Tibial artery (tissue), 4 donors: ENCODE results near the gene NEB.

ENCODE experiments used
- DNase-seq, 2 donors: peaks; one replicate each; pipeline ENCODE4 v3.0.0-alpha.2; 2019
- H3K27ac ChIP-seq, 2 donors: fragments of 200-600 bp; sonication (generic) in 1 of 2; 1 replicate in 1 of 2; 2 replicates in 1 of 2; pipeline ENCODE4 v1.5.1; 2018 to 2019; ENCODE audit warnings: mild to moderate bottlenecking in 1 of 2
- H3K27me3 ChIP-seq, 2 donors: fragments of 200-600 bp; sonication (generic) in 1 of 2; one replicate each; pipeline versions ENCODE4 v1.5.1 to v1.6.0; 2016 to 2019
- H3K36me3 ChIP-seq, 3 donors: fragments of 200-600 bp; sonication (generic) in 2 of 3; one replicate each; pipeline ENCODE4 v1.5.1; 2016 to 2019; ENCODE audit warnings: mild to moderate bottlenecking in 2 of 3
- H3K4me1 ChIP-seq, 4 donors: fragments of 200-600 bp; sonication (generic) in 2 of 4; 1 replicate in 3 of 4; 2 replicates in 1 of 4; pipeline ENCODE4 v1.5.1; 2016 to 2019
- H3K4me3 ChIP-seq, 2 donors: fragments of 200-600 bp; sonication (generic) in 1 of 2; 1 replicate in 1 of 2; 2 replicates in 1 of 2; pipeline ENCODE4 v1.5.1; 2018 to 2019; ENCODE audit warnings: mild to moderate bottlenecking in 2 of 2
- H3K9me3 ChIP-seq, 3 donors: fragments of 200-600 bp; sonication (generic) in 1 of 3; one replicate each; pipeline ENCODE4 v1.5.1; 2016 to 2019
- intact Hi-C: fragments of 100-400 bp; cut with DNase I; formaldehyde crosslinking; loops from one replicate; pipeline ENCODE4 v1.15.0; 2023; ENCODE audit warnings: low total_unique reads
- TF ChIP-seq, protein P1 (sequence below), 2 experiments: fragments of 200-600 bp in 1 of 2; fragments of 450-650 bp in 1 of 2; IDR thresholded peaks; one replicate each; pipeline ENCODE4 v1.5.1; 2017 to 2019; ENCODE audit warnings: antibody characterized with exemption in 2 of 2, mild to moderate bottlenecking in 1 of 2, moderate library complexity in 1 of 2

Gene NEB

GRCh38 chr2:151766437-151767153 is 32.3 kb upstream of the NEB start:
- H3K36me3 ChIP-seq: no peaks in the 10 kb centered on the region
- H3K9me3 ChIP-seq: no peaks in the 10 kb centered on the region
- intact Hi-C loops: no loop called here
- H3K4me1 ChIP-seq: no peaks in the 10 kb centered on the region
- H3K27me3 ChIP-seq: no peaks in the 10 kb centered on the region
- no peak overlapping the region for H3K4me3 ChIP-seq
- TF ChIP-seq, protein P1, sequence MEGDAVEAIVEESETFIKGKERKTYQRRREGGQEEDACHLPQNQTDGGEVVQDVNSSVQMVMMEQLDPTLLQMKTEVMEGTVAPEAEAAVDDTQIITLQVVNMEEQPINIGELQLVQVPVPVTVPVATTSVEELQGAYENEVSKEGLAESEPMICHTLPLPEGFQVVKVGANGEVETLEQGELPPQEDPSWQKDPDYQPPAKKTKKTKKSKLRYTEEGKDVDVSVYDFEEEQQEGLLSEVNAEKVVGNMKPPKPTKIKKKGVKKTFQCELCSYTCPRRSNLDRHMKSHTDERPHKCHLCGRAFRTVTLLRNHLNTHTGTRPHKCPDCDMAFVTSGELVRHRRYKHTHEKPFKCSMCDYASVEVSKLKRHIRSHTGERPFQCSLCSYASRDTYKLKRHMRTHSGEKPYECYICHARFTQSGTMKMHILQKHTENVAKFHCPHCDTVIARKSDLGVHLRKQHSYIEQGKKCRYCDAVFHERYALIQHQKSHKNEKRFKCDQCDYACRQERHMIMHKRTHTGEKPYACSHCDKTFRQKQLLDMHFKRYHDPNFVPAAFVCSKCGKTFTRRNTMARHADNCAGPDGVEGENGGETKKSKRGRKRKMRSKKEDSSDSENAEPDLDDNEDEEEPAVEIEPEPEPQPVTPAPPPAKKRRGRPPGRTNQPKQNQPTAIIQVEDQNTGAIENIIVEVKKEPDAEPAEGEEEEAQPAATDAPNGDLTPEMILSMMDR (IDR thresholded peaks at IDR 0.05): no peak
- no peak for DNase-seq
- H3K27ac ChIP-seq: no peak overlapping the region

DNA sequence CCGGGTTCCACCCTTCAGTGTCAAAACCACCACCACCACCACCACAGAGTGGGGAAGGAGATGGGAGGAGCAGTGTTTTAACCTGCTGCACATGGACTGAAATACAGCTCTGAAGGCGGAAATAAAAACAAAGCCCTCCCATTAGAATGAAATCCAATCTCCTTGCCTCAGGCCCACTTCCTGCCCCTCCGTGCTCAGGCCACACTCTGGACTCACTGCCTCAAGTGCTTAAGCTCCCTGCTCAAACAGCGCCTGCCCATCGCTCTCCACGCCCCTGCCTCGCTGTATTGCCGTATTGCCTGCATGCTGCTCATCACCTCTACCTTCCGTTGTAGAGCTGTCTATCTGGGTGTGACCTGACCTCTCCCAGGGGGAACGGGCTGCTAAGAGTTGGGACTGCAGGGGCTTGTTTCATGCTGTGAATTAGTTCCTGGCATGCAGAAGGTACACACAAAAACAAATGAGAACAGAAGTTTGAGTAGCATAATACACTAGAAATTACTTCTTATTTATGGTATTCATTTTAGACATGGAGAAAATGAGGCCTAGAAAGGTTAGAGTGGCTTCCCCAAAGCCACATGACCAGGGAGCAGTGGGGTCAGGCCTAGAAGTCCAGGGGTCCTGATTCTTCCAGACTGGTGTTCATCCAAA is 31.6 kb upstream of the NEB start:
- no peaks in the 10 kb centered on the region for H3K27me3 ChIP-seq
- H3K9me3 ChIP-seq: no peaks in the 10 kb centered on the region
- no peaks in the 10 kb centered on the region for H3K36me3 ChIP-seq
- H3K27ac ChIP-seq: no peak overlapping the region
- DNase-seq: no peak
- intact Hi-C loops: no loop called here
- TF ChIP-seq, protein P1 (IDR thresholded peaks at IDR 0.05): no peak
- H3K4me3 ChIP-seq: no peak overlapping the region
- no peaks in the 10 kb centered on the region for H3K4me1 ChIP-seq

DNA sequence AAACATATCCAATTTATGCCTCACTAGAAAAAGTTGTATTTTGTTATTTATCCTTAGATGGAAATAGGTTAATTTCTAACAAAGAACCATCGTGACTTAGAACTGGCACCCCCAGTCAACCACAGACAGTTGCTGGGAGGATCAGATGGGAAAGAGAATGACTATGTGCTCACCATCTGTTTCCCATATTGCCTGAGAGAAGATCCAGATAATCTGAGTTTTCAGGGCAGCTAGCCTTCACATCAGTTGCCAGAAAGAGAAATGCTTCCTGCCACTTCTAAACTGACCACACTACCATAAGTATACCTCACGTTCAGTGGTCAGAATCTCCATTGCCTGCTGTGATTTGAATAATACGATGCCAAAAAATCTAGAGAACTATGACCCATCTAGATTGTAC is 28.4 kb upstream of the NEB start:
- no peaks in the 10 kb centered on the region for H3K27me3 ChIP-seq
- H3K4me3 ChIP-seq: no peak overlapping the region
- no peaks in the 10 kb centered on the region for H3K4me1 ChIP-seq
- intact Hi-C loops: no loop called here
- no peaks in the 10 kb centered on the region for H3K36me3 ChIP-seq
- TF ChIP-seq, protein P1 (IDR thresholded peaks at IDR 0.05): no peak
- H3K27ac ChIP-seq: no peak overlapping the region
- DNase-seq: no peak
- H3K9me3 ChIP-seq: no peaks in the 10 kb centered on the region

DNA sequence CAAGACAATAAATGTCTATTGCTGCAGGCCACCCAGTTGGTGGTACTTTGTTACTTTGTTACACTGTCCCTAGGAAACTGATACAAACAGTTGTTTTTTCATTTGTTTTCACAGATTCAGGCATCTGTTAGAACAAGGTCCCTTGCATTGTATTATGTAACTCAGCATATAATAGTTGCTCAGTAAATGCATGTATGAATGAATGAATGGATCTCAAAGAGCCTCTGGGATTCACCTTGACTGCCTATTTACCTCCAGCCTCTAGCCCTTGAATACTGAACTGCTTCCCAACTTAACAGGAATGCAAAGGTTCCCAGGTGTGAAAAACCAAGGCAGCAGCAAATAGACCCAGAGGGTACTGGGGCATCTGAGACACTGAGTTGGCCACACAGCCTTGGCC is 27.4 kb upstream of the NEB start:
- H3K9me3 ChIP-seq: no peaks in the 10 kb centered on the region
- no peak overlapping the region for H3K4me3 ChIP-seq
- no peak overlapping the region for H3K27ac ChIP-seq
- H3K27me3 ChIP-seq: no peaks in the 10 kb centered on the region
- DNase-seq: no peak
- intact Hi-C loops: no loop called here
- H3K4me1 ChIP-seq: no peaks in the 10 kb centered on the region
- TF ChIP-seq, protein P1 (IDR thresholded peaks at IDR 0.05): no peak
- H3K36me3 ChIP-seq: no peaks in the 10 kb centered on the region

DNA sequence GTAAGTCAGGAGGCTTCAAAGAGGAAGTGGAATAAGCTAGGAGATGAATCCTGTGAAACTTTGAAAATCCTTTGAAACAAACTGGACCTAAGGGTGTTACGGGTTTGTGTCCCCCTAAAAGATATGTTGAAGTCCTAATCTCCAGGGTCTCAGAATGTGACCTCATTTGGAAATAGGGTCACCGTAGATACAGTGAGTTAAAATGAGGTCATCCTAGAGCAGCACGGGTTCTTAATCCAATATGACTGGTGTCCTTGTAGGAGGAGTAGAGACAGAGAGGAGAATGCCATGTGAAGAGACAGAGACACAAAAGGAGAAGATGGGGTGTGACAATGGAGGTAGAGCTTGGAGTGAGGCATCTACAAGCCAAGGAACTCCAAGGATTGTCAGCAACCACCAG is 26.9 kb upstream of the NEB start:
- Histone ChIP-seq H3K36me3 (no peaks in the 10 kb centered on the region), H3K9me3 (no peaks in the 10 kb centered on the region), H3K27ac (no peak overlapping the region), H3K4me3 (no peak overlapping the region), H3K4me1 (no peaks in the 10 kb centered on the region), H3K27me3 (no peaks in the 10 kb centered on the region)
- intact Hi-C loops: no loop called here
- no peak for DNase-seq
- TF ChIP-seq, protein P1 (IDR thresholded peaks at IDR 0.05): no peak
